Measurements from ENCODE around the gene UBE2E1. TPM values are rescaled to one million over a fixed set of nuclear protein-coding genes. Genes with fewer than 3 reads are reported as not detected.
"Not testable (repeated sequence)": the region's sequence is repeated elsewhere in the genome, so short reads cannot be mapped to it uniquely, and the experiment has no call there.

Gene UBE2E1
- polyA plus RNA-seq, 3 donors, result 142 to 162 (median 142) TPM

GRCh38 chr3:23832523-23832922, 26.8 kb downstream of the UBE2E1 start:
- no peak for DNase-seq (ENCODE audit: extremely low read depth in 1 of 11, low read depth in 9 of 11, low spot score in 4 of 11)

GRCh38 chr3:23834082-23834870, 28.5 kb downstream of the UBE2E1 start:
- no peak for DNase-seq (ENCODE audit: extremely low read depth in 1 of 11, low read depth in 9 of 11, low spot score in 4 of 11)

GRCh38 chr3:23835087-23835486, 29.3 kb downstream of the UBE2E1 start:
- no peak for DNase-seq (ENCODE audit: extremely low read depth in 1 of 11, low read depth in 9 of 11, low spot score in 4 of 11)

DNA sequence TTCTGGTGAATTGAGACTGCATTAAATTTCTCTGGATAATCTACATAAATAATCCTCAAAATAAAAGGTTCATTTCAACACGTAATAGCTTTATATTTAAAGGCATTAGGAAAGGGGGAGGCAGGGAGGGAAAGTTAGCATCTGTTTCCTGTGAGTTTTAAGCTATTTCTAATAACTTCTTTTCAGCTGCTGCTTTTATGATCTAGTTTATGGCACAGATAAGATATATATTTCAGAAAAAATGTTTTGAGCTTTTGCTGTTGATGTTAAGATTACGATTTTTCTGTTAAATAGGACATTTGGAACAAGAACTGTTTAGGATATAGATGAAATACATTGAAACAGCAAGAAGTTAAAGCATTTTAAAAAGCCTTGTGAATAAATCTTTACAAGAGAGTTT, 30.0 kb downstream of the UBE2E1 start:
- DNase-seq (ENCODE audit: extremely low read depth in 1 of 11, low read depth in 9 of 11, low spot score in 4 of 11), result peak in 2 of 11 donors; percentile 15 to 22

GRCh38 chr3:23836536-23837230, 30.9 kb downstream of the UBE2E1 start:
- DNase-seq (ENCODE audit: extremely low read depth in 1 of 11, low read depth in 9 of 11, low spot score in 4 of 11), result no peak

- no peak for DNase-seq (ENCODE audit: extremely low read depth in 1 of 11, low read depth in 9 of 11, low spot score in 4 of 11)
Observed at GRCh38 chr3:23837286-23837685, 31.5 kb downstream of the UBE2E1 start.

- no peak for DNase-seq (ENCODE audit: extremely low read depth in 1 of 11, low read depth in 9 of 11, low spot score in 4 of 11)
Observed at GRCh38 chr3:23837691-23838090, 31.9 kb downstream of the UBE2E1 start.

DNA sequence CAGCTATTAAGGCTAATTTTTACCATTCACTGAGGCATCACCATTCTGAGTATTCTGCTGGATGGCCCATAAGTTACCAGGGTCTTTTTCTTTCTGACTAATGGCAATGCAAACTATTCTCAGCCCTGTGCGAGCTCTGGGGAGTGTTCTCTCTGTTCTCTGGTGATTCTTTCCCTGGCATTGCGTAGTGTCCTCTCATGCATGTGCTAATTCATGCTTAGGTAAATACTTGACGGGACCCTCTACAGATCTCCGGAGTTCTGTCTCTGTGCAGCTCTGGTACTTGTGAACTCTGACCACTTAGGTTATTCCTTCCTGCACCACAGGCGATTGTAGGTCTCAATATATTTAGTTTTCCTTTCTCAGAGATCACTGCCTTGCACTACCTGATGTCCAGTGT, 34.8 kb downstream of the UBE2E1 start:
- DNase-seq (ENCODE audit: extremely low read depth in 1 of 11, low read depth in 9 of 11, low spot score in 4 of 11), result no peak

GRCh38 chr3:23843869-23844268, 38.1 kb downstream of the UBE2E1 start:
- DNase-seq (ENCODE audit: extremely low read depth in 1 of 11, low read depth in 9 of 11, low spot score in 4 of 11), result no peak

- no peak for DNase-seq (ENCODE audit: extremely low read depth in 1 of 11, low read depth in 9 of 11, low spot score in 4 of 11)
Observed at GRCh38 chr3:23845326-23846216, 39.8 kb downstream of the UBE2E1 start.

GRCh38 chr3:23849462-23849861, 43.7 kb downstream of the UBE2E1 start:
- not testable (repeated sequence) for DNase-seq (ENCODE audit: extremely low read depth in 1 of 11, low read depth in 9 of 11, low spot score in 4 of 11)

DNA sequence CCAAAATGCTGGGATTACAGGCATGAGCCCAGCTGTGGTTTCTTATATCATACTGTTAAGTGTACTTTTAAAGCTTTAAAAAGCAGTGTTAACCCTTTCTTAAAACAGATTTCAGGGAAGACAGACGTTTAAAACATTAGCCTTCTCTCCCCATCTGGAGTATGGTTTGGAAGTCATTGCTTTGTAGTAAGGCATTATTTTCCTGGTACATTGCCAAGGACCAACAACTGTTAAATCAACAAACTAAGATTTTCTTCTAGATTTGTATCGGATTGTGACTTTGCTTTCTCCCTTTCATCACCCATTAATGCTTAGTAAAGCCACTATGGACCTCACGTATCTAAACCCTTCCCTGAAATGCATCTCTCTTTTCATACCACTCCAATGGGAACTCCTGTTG, 50.5 kb downstream of the UBE2E1 start:
- no peak for DNase-seq (ENCODE audit: extremely low read depth in 1 of 11, low read depth in 9 of 11, low spot score in 4 of 11)

DNA sequence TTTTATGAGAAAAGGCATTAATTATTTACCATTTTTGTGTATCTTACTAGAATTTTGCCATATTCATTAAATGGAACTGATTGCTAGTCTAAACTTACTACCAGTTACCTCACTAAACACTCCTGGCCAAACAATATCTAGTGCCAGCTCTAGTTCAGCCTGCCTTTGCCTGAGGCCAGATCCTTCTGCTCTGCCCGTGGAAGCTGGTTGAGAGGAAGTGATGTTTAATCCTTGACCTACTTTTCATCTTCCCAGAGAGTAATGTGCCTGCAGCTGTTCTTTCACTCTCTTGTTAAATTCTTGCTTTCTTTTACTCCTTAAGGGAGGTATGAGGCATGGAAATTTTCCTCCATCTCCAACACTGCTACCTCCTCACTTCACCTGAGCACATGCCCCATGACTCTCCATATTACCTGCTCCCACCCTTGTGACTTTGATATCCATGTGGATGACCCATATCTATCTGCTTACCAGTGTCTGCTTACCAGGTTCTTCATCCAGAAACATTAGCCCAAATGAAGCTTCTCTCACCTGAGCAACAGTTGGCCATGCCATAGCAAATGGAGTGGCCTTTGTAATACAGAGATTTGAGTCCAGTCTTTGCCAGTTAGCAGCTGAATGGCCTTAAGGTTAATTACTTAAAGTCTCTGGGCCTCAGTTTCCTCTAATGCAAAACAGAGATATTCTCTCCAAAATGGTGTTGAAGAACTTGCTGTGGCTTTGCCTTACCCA, 53.4 kb downstream of the UBE2E1 start:
- DNase-seq (ENCODE audit: extremely low read depth in 1 of 11, low read depth in 9 of 11, low spot score in 4 of 11), result no peak

- DNase-seq (ENCODE audit: extremely low read depth in 1 of 11, low read depth in 9 of 11, low spot score in 4 of 11), result no peak
Observed at GRCh38 chr3:23859839-23860382, 54.2 kb downstream of the UBE2E1 start.

- no peak for DNase-seq (ENCODE audit: extremely low read depth in 1 of 11, low read depth in 9 of 11, low spot score in 4 of 11)
Observed at GRCh38 chr3:23861689-23862088, 55.9 kb downstream of the UBE2E1 start.

- DNase-seq (ENCODE audit: extremely low read depth in 1 of 11, low read depth in 9 of 11, low spot score in 4 of 11), result no peak
Observed at GRCh38 chr3:23863060-23863459, 57.3 kb downstream of the UBE2E1 start.

- DNase-seq (ENCODE audit: extremely low read depth in 1 of 11, low read depth in 9 of 11, low spot score in 4 of 11), result peak in 1 of 11 donors; percentile 21
Observed at GRCh38 chr3:23864931-23865330, 59.2 kb downstream of the UBE2E1 start.

- peak in 10 of 11 donors; percentile 27 to 63 (median 42) for DNase-seq (ENCODE audit: extremely low read depth in 1 of 11, low read depth in 9 of 11, low spot score in 4 of 11)
Observed at GRCh38 chr3:23865595-23866396, 60.0 kb downstream of the UBE2E1 start.

All from renal cortex interstitium (tissue), 11 donors.